Glomerular endothelial cell (primary cell): ENCODE data around the gene TBC1D16. TPM values are rescaled to one million over a fixed set of nuclear protein-coding genes. Genes with fewer than 3 reads are reported as not detected.

Experiments used
- DNase-seq: peaks from one replicate; pipeline ENCODE4 v3.0.0-alpha.2; 2011; ENCODE audit warnings: low read depth, low spot score; ENCODE audit errors: extremely low read depth
- total RNA-seq: library from RNA; depleted of rRNA; stranded (reverse); fragments of >200 nt; gene quantifications from 2 replicates; pipeline ENCODE4 v1.2.3, GENCODE V29; 2015

The TBC1D16 gene
- total RNA-seq, 1 donor from 2014 or later: 35.8 TPM

DNA sequence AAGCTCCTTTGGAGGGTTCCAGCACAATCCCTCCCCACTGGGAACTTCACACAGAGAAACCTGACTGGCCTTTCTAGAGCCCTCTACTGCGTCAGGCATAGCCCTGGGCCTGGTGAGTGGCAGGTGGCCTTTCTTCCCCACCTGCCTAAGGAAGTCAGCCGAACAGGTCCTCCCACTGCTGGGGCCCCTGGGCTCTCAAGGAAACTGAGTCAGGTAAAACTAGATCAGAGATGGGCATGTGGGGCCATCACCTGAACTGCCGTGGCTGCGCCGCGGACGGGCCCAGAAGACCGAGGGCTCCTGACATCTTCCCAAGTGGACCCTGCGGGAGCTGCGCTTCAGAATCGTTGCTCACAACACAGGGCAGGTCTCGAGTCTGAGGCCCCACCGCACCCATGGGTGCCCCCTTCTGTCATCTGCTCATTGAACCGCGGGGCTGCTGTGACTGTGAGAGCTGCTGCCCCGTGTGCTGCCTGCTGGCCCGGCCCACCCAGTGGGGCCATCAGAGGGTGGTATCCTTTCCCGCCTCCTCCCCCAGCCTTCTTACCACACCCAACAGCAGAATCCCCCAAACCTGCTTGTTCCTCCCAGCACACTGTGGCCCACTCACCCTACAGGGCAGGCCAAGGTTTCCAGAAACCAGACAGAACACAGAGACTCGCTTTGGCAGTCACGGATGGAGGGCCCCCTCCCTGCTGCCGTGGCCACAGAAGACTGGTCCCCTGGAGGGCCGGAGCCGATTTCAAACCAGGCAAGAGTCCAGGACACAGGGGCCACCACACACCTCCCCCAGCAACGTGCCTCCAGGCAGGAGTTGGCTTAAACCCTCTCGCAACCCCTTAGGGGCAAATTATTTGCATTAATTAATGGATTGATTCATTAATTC is 81.1 kb downstream of the TBC1D16 start:
- no peak for DNase-seq

DNA sequence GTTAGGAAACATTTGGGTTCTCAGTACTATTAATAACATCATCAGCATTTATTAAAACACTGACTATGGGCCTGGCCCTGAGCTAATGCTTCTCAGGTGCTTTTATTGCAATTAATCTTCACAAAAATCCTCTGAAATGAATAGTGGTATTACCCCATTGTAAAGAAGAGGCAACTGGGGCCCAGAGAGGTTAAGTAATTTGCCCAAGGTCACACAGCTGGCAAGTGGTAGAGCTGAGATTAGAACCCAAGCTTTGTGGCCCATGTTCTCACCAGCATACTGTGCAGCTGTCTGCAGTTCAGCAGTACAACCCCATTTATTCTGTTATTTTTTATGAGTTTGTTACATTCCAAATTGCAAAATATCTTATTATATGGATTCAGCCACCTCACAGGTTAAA is 82.3 kb downstream of the TBC1D16 start:
- no peak for DNase-seq

DNA sequence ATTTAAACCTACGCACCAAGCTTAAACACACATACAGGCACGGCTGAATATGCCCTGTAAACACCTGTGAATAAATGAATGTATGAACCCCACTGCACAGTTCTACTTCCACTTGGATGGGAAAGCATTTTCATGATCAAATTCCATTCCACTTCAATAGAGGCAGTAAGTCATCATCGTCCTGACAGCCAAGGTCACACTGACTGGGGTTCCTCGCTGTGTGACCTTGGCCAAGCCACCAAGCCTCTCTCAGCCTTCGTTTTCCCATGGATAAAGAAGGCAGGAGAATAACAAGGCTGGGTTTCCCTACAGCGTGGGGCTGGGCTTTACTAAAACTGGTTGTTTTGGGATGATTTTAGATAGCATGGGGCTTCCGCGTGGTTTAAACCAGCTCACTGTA is 82.8 kb downstream of the TBC1D16 start:
- no peak for DNase-seq

DNA sequence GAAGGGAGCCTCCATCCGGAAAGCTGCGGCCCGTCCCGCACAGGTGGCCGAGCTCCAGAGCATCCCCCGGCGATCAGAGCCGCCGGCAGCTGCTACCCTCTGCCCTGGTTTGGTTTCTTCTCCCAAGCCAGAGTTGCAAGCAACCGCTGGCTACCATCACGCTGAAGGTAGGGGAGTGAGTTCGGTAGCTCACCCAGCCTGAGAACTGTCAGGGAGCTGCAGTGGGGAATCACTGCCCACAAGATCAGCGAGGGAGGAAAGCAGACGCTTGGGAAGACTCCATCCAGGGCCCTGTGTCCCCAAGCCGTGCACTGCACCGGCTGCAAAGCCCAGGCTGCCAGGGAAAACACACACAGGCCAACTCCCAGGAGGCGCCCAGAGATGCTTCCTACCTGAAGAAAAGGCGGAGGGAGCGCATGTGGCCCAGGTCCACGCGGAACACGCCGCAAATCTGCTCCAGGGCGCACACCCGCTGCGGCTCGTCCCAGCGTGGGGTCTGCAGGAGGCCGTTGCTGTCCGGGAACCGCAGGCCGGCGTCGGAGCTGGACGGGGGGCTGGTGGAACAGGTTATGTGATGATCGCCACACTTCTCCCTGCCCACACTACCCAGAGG is 83.3 kb downstream of the TBC1D16 start:
- no peak for DNase-seq

DNA sequence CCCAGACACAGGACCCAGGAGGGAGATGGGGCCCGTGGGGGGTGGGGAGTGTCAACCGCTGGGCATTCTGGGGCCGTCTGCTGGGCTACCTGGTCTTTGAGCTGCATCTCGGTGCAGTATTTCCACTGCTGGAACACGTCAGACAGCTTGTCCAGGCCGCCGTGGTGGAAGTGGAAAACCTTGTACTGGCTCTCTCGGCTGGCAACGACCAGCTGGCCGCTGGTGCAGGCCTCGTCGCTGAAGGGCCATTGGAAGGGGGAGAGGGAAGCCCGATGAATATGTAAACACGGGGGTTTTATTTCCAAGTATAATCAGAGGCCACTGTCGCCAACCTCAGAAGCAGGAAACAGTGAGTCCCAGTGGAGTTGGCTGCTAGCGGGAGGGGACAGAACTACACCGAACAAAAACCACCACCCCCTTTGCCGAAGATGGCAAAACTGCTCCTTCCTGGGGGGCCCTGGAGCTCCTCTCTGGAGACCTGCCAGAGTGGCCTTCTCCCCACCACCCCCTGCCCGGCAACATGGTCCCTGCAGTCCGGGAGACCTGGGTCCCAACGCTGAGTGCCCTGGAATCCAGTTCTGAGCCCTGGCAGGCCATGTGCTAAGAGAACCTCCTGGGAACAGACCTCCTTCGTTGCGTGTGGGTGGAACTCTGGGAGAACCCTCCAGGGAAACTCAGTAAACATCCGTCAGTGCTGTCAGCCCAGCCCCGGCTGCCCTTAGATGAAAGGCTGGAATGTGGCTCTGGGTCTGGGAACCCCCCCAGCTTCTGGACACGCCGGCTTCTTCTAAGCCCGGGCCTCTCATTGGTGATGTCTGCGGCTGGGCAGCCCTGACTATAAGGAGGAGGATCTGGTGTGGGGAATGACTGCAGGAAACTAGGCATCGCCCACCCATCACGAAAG is 84.1 kb downstream of the TBC1D16 start:
- no peak for DNase-seq

DNA sequence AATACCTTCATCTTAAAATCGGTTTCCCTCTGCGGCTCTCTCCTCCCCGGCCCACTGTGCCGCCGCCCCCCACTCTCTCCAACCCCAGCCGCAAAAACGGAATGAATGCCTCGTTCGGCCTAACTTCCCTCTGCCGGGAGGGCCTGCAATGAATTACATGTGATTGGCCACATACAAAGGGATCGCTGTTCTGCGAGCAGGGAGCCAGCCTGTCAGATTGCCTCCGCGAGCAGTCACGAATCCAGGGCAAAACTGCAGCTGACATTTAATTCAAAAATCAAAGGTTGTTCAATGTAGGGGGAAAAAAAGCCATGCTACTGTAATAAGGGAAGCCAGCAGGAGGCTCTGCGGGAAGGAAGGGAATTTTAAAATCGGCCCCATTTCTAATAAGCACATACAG is 84.9 kb downstream of the TBC1D16 start:
- DNase-seq: no peak

DNA sequence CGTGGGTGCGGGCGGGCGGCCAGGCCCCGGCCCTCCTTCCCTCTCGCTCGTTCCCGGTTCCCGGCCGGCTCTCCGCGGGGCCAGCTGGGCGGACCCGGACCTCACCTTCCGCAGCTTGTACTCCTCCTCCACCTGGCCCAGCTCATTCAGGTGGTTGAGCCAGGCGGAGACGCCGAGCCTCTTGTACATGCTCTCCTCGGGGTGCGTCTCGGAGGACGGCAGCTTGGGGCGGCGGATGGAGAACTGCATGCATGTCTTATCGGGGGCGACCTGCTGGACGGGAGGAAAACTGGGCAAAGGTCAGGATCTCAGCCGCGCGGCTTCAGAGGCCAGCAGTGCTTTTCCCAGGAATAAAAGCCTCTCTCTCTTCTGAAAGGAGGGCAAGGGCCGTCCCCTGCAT is 85.4 kb downstream of the TBC1D16 start:
- DNase-seq: no peak

DNA sequence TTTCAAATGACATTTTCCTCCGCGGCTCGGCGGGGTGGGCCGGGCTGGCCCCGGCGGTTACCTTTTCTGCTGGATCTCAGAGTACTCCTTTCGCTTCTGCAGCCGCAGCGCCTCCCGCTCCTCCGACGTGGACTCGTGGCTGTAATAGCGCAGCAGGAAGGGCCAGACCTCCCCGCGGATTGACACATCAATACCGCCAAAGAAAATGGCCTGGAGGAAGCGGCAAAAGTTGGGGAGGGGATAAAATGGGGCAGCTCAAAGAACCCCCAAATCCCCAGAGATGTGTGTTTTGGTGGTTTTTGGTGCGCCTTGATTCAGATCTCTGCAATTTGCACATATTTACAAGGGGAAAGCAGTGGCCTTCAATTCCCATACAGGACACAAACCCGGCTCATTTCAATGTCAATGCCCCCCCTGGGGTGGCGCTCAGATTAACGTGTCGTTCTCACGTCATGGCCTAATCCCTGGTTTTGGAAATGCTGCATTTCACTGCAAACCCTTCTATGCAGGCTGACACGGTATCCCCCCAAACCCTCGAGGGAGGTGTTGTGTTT is 85.9 kb downstream of the TBC1D16 start:
- DNase-seq: no peak

DNA sequence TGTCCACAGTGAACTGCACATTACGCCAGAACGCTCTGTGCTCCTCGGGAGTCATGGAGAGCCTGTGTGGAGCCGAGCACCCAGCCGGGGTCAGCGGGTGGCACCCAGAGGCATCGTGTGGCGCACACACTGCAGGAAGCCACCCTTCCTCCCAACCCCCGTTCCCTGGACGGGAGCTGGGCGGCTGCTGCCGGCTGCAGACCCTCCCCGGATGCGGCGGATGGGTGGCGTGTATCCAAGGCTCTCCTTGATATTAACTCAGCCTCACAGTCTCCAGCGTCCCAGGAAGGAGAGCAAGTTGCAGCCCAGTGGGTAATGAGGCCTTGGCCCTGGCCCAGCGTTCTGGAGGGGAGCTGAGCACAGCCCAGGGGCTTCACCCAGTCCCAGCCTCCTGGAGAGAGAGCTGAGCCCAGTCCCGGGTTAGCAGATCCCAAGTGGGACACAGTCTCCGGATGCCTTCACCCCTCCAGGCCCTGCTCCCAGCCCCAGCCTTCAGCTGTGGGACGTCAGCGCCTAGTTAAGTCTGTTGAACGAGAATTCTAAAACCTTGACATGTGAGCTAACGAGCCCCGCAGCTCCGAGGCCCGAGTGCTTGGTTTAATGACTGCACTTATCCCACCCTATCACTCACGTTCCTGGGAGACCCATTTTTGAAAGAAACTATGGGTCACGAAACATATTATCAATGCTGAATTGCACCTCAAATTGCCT is 86.6 kb downstream of the TBC1D16 start:
- no peak for DNase-seq

DNA sequence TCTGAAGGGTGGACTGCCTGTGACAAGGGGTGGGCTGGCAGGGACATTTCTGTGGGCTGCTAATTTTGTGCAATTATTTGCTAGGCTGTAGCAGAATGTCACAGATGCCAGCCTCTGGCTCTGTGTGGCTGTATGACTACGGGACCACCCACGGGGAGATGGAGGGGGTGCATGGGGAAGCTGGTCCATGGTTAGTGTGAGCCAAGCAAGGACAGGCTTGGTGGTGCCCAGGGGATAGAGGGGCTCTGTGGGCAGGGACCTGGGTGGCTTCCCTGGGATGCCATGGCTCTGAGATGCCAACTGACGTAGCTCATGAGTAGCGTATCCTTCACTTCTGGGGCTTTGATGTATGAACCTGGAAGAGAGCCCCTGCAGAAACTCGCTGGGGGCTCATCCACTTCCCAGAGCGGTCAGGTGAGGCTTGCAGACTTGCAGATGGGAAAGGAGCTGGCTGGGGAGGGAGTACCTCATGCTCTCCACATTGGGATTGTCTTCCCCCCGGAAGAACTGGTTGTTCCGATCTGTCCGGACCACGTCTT is 87.2 kb downstream of the TBC1D16 start:
- DNase-seq: no peak

DNA sequence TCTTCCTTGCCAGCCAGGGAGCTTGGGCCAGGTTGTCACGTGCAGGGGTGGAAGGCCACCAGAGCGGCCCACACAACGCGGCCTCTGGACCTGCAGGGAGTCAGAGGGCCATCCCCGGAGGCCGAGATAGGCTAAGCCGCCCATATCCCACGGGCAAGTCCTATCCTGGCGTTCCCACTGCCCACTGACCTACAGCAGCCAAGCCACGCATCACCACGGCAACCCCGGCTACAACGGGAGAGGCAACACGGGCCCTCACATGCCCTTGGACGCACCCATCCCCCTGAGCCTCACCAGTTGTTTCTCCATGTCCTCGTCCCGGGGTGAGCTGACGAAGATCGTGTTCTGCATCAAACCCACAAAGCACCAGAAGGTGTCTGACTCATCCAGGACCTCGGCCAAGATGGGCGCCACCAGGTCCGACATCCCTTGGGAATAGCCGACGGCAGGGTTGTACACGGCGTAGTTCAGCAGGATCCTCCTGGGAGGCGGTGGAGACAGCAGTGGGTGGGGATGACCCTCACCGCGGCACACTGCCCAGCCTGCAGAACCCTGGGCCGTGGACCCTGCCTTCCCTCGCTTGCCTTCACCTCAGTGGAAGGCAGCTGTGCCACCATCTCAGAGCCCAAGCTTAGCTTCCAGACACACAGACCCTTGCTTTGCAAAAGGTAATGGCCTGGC is 88.2 kb downstream of the TBC1D16 start:
- no peak for DNase-seq

DNA sequence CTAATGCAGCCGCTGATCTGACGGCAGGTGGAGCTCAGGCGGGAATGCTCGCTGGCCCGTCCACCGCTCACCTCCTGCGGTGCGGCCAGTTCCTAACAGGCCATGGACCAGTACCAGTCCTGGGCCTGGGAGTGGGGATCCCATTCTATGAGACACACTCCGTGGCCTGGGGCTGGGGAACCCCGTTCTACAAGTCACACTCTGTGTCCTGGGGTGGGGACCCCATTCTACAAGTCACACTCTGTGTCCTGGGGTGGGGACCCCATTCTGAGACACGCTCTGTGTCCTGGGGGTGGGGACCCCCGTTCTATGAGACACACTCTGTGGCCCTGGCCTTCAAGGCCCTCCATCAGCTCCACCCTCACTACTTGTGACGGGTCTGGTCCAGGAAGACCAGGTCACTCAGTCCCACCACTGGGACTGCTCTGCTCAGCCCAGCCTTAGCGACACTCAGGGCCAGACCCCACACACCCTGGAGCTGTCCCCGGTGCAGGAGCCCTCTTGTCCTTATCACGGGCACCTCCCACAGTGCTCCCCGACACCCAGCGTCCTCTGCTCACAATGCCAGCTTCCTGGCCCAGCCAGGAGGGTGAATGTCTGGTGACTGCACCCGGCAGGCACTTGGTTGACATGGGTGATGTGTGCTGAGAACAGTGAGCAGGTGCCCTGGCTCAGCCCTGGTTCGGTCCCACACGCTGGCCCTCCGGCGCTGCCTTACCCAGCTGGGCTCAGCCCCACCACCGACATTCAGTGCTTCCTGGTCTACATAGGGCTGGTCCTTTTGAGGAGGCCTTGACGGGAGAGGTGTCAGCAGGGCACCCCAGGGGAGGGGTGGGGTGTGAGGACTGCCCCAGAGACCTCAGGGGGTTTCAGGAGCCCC is 89.1 kb downstream of the TBC1D16 start:
- no peak for DNase-seq

DNA sequence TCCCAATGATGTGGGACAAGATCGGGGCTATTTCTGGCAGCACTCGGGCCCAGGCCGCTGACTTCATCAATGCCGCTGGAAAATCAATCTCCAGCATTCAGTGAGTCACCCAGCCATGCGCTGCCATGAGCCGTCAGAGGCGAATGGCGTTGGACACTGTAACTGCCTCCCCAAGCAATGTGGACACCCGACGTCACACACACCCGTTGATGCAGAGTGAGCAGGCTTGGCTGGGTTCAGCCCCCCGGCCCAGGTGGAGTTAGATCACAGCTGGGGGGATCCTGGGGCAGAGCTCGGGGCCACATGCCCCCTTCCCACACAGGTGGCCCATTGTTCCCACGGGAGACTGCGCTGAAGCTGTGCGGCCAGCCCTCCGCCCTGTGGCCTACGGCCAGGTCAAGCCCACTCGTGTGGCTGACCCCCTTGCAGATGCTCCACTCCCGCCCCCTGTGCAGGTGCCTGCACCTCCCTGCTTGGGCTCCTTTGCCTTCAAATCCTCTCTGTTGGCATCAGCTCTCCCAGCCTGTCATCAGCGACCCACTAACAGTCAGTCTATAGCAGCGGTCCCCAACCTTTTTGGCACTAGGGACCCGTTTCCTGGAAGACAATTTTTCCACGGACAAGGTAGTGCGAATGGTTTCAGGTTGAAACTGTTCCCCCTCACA is 89.9 kb downstream of the TBC1D16 start:
- no peak for DNase-seq

DNA sequence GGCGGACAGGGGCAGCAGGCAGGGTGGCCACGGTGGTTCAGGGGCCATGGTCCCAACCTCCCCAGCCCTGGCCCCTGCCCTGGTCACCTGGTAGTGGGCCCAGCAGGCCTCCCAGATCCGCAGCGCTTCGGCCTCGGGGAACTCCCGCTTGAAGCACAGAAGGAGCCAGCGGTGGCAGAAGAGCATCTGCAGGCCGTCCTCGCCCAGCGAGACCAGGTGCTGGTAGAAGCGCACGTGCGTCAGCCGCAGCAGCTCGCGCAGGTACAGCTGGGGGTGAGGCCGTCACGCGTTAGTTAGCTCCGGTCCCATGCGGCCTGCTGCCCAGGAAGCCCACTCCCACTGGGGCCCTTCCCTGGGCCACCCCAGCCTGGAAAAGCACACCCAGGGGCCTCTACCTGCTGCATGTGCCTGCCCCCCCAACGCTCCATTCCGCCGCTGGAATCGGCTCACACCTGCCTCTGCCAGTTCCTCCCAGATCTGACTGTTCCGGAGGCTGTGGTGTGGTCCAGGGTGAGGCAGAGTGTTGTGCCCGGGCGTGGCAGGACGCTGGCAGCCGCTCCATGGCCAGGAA is 90.8 kb downstream of the TBC1D16 start:
- DNase-seq: no peak

DNA sequence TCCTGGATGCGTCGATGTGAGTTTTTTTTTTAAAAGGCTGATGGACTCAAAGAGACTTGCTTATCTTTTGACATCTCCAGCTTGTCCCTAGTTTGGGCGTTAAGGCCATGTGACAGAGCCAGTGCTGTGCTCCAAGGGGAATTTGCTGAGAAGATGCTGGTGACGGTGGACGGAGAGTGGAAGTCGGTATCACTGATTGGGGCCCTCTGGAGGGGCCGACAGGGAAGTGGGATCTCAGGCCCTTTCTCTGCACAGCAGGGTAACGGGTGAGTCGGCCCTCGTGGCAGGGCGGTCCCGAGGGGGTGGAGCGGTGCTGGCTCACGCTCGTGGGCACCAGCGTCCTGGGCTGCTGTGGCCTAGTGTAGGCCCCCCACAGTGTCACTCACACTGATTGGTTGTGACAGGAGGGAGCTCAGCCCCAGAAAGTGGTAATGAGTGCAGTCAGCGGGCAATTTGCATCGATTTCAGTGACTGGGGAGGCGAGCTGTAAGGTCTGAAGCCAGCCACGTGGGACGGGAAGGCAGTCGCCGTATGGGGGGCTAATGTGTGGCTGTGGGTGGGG is 91.3 kb downstream of the TBC1D16 start:
- no peak for DNase-seq

DNA sequence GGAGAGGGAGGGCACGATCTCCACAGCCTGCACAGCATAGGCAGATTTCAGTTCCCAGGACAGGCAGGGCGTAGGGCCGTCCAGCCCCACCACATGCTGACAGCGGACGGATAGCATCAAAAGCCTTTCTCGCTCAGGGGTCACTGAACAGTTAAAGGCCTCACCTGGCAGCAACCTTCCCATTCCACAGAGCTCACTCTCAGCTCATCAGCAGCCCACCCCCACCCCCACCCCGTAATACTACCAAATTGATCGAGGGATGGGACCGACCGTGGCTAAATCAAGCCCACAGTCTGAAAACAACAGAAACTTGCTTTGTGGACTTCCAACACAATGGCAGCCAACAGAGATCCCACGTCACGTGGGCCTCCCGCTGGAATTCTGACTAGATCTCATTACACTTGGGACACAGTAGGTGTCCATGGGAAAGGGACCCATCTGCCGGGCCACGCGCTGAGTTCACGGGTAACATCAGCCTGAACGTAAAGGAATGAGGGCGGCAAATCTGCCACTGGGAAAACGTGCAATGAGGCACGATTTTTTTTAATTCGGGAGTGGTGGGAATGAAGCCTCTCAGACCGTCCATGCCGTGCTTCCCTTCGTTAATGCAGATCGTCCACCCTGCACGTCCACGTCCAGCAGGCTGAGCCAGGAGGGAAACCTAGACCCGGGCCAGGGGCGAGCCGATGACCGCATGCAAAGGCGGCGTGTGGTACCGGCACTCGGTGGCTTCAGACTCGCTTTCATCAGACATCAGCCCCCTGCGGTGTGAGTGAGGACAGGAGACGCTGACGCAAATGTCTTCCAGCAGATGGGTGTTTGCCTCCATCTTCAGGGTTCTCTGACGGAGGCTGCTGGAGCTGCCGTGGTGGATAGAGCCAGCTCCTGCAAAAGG is 92.1 kb downstream of the TBC1D16 start:
- no peak for DNase-seq
